HCT116 (cell line): ENCODE measurements around the gene APOB. TPM values are rescaled to one million over a fixed set of nuclear protein-coding genes. Genes with fewer than 3 reads are reported as not detected.

ENCODE experiments used
- ATAC-seq: fragments of 200-7000 bp; cut with Tn5 transposase; 2 replicates; pipeline ENCODE4 v1.9.1; 2020; ENCODE audit warnings: mild to moderate bottlenecking, moderate library complexity
- BruUV-seq: library from RNA; stranded (reverse); fragments of 400-500 nt; replicated peaks from 2 replicates; lab custom pipeline; 2021; lab: Mats Ljungman, UMichigan
- CTCF ChIA-PET: fragments of 300-600 bp; sonication (Branson Sonifier 250); formaldehyde crosslinking; loops from one replicate; lab custom pipeline; 2021; ENCODE audit warnings: antibody characterized with exemption; lab: Charles Lee
- POLR2A ChIA-PET: fragments of 300-600, 350-600 bp; sonication (Branson Sonifier 250); formaldehyde crosslinking; loops from one replicate; lab custom pipeline; 2021; ENCODE audit warnings: antibody characterized with exemption; lab: Charles Lee
- RAD21 ChIA-PET, 2 experiments: fragments of 300-600 bp; sonication (Branson Sonifier 250); formaldehyde crosslinking; loops; one replicate each; lab custom pipeline; 2023; ENCODE audit warnings: low total read pairs in 2 of 2; ENCODE audit not compliant: uncharacterized antibody in 2 of 2, unreplicated experiment in 2 of 2, low non-redundant PET in 1 of 2; lab: Charles Lee
- DNase-seq: peaks from one replicate; pipeline ENCODE4 v3.0.0-alpha.2; 2010; ENCODE audit warnings: low read depth, low spot score
- H2AFZ ChIP-seq: fragments of 200-600 bp; shearing (Covaris generic), sonication (generic); 2 replicates; pipeline ENCODE4 v1.6.1; 2017; ENCODE audit warnings: low read depth, mixed run types, mixed read lengths, antibody characterized with exemption, low read length; ENCODE audit not compliant: poor library complexity, severe bottlenecking
- H3K27ac ChIP-seq: 2 replicates; pipeline ENCODE4 v1.5.1; 2012; ENCODE audit warnings: low read depth, low read length
- H3K27me3 ChIP-seq: fragments of 200-600 bp; sonication (generic); 2 replicates; pipeline ENCODE4 v1.6.1; 2016; ENCODE audit warnings: mixed run types, low read length, mixed read lengths; ENCODE audit not compliant: insufficient read depth
- H3K36me3 ChIP-seq, 2 experiments: fragments of 200-500 bp in 1 of 2; fragments of 200-600 bp in 1 of 2; sonication (Bioruptor generic) in 1 of 2; sonication (generic) in 1 of 2; 2 replicates each; pipeline versions ENCODE4 v1.5.1 to v1.6.1; 2014 to 2016; ENCODE audit warnings: low read length in 2 of 2, inconsistent platforms in 1 of 2, mixed read lengths in 1 of 2, mixed run types in 1 of 2; ENCODE audit not compliant: insufficient read depth in 2 of 2, control insufficient read depth in 1 of 2
- H3K4me1 ChIP-seq, 2 experiments: fragments of 200-600 bp in 1 of 2; sonication (generic) in 1 of 2; 2 replicates each; pipeline versions ENCODE4 v1.5.1 to v1.6.1; 2012 to 2017; ENCODE audit warnings: low read length in 2 of 2, inconsistent platforms in 1 of 2, mild to moderate bottlenecking in 1 of 2, mixed read lengths in 1 of 2, mixed run types in 1 of 2, moderate library complexity in 1 of 2; ENCODE audit not compliant: insufficient read depth in 2 of 2, control insufficient read depth in 1 of 2
- H3K4me2 ChIP-seq: fragments of 200-600 bp; sonication (generic); 2 replicates; pipeline ENCODE4 v1.6.1; 2017; ENCODE audit warnings: mixed run types, low read length, mixed read lengths
- H3K4me3 ChIP-seq, 2 experiments: fragments of 200-600 bp in 1 of 2; sonication (generic) in 1 of 2; replicated peaks in 1 of 2; 2 replicates each; pipeline ENCODE4 v1.5.1; 2011 to 2016; ENCODE audit warnings: low read length in 2 of 2, control low read depth in 1 of 2, low read depth in 1 of 2, mild to moderate bottlenecking in 1 of 2, mixed read lengths in 1 of 2, mixed run types in 1 of 2
- H3K79me2 ChIP-seq: fragments of 200-600 bp; sonication (generic); 2 replicates; pipeline ENCODE4 v1.6.1; 2017; ENCODE audit warnings: mild to moderate bottlenecking, mixed run types, low read length, moderate library complexity, mixed read lengths; ENCODE audit not compliant: insufficient read depth
- H3K9ac ChIP-seq: fragments of 200-600 bp; sonication (generic); 2 replicates; pipeline ENCODE4 v1.6.1; 2016; ENCODE audit warnings: low read length, mixed read lengths
- H3K9me2 ChIP-seq: fragments of 200-600 bp; sonication (generic), shearing (Covaris generic); 2 replicates; pipeline ENCODE4 v1.6.1; 2017; ENCODE audit warnings: mixed run types, mild to moderate bottlenecking, moderate library complexity; ENCODE audit not compliant: insufficient read depth
- H3K9me3 ChIP-seq, 2 experiments: fragments of 200-500 bp in 1 of 2; fragments of 200-600 bp in 1 of 2; sonication (Bioruptor generic) in 1 of 2; sonication (generic) in 1 of 2; 2 replicates each; pipeline ENCODE4 v1.6.1; 2014 to 2017; ENCODE audit warnings: low read length in 2 of 2, mixed read lengths in 2 of 2, inconsistent platforms in 1 of 2, low read depth in 1 of 2, mild to moderate bottlenecking in 1 of 2, mixed run types in 1 of 2, moderate library complexity in 1 of 2; ENCODE audit not compliant: control insufficient read depth in 1 of 2, insufficient read depth in 1 of 2
- H4K20me1 ChIP-seq: fragments of 200-600 bp; sonication (generic), shearing (Covaris generic); 2 replicates; pipeline ENCODE4 v1.6.1; 2017; ENCODE audit warnings: mixed run types, mild to moderate bottlenecking, moderate library complexity; ENCODE audit not compliant: insufficient read depth
- ATF3 ChIP-seq: IDR thresholded peaks from 2 replicates; pipeline ENCODE4 v1.6.1; 2012
- CEBPB ChIP-seq: IDR thresholded peaks from 2 replicates; pipeline ENCODE4 v1.6.1; 2012; ENCODE audit warnings: low read depth
- EGR1 ChIP-seq: IDR thresholded peaks from 2 replicates; pipeline ENCODE4 v1.6.1; 2012; ENCODE audit warnings: low read depth
- EZH2 ChIP-seq: fragments of 200-600 bp; sonication (generic); IDR thresholded peaks from 2 replicates; pipeline ENCODE4 v1.6.1; 2017; ENCODE audit warnings: antibody characterized with exemption, mixed run types
- EZH2phosphoT487 ChIP-seq: fragments of 200-600 bp; IDR thresholded peaks from 2 replicates; pipeline ENCODE4 v1.6.1; 2018; ENCODE audit warnings: antibody characterized with exemption, borderline replicate concordance
- JUND ChIP-seq: IDR thresholded peaks from 2 replicates; pipeline ENCODE4 v1.6.1; 2012
- MAX ChIP-seq: IDR thresholded peaks from 2 replicates; pipeline ENCODE4 v1.6.1; 2012
- RAD21 ChIP-seq: IDR thresholded peaks from 2 replicates; pipeline ENCODE4 v1.6.1; 2012; ENCODE audit warnings: low read depth, mild to moderate bottlenecking
- REST ChIP-seq: IDR thresholded peaks from 2 replicates; pipeline ENCODE4 v1.6.1; 2012; ENCODE audit warnings: low read depth
- SIN3A ChIP-seq: IDR thresholded peaks from 2 replicates; pipeline ENCODE4 v1.6.1; 2012; ENCODE audit warnings: low read depth
- SRF ChIP-seq: IDR thresholded peaks from 2 replicates; pipeline ENCODE4 v1.6.1; 2012; ENCODE audit warnings: low read depth
- ZBTB33 ChIP-seq: IDR thresholded peaks from 2 replicates; pipeline ENCODE4 v1.6.1; 2011; ENCODE audit warnings: mild to moderate bottlenecking, low read length, moderate library complexity; ENCODE audit not compliant: insufficient replicate concordance; ENCODE audit errors: extremely low read depth
- ZNF274 ChIP-seq: fragments of 200-500 bp; sonication (Bioruptor generic); IDR thresholded peaks from 2 replicates; pipeline ENCODE4 v1.6.1; 2014; ENCODE audit warnings: mild to moderate bottlenecking, low read depth, low read length, inconsistent platforms
- intact Hi-C: fragments of 100-400 bp; cut with micrococcal nuclease; formaldehyde crosslinking; loops from 2 replicates; pipeline ENCODE4 v1.10.0; 2022
- total RNA-seq: library from RNA; stranded (reverse); gene quantifications from one replicate; pipeline ENCODE4 v1.2.1, GENCODE V29; 2021; ENCODE audit not compliant: unreplicated experiment

Gene APOB
- total RNA-seq, 1 experiment from 2014 or later = 1.6 TPM

- Histone ChIP-seq H3K9me3 (no peaks in the 10 kb centered on the region), H2AFZ (no peak overlapping the region), H3K36me3 (no peaks in the 10 kb centered on the region), H3K79me2 (no peaks in the 10 kb centered on the region), H3K27ac (no peak overlapping the region), H4K20me1 (no peaks in the 10 kb centered on the region), H3K9me2 (no peaks in the 10 kb centered on the region), H3K27me3 (peaks cover 26% of the 10 kb centered on the region), H3K4me2 (no peak overlapping the region), H3K9ac (no peak overlapping the region), H3K4me1 (no peaks in the 10 kb centered on the region), H3K4me3 (no peak overlapping the region)
- intact Hi-C loops = no loop called here
- DNase-seq (no peak), ATAC-seq (no peak)
- no TSS peak for BruUV-seq
- RAD21 ChIA-PET = no interaction called here
- POLR2A ChIA-PET = no interaction called here
- CTCF ChIA-PET = no interaction called here
- TF ChIP-seq ZNF274 (no peak), REST (no peak), ZBTB33 (no peak), RAD21 (no peak), JUND (no peak), ATF3 (no peak), EZH2 (no peak), MAX (no peak), SIN3A (no peak), EGR1 (no peak), EZH2phosphoT487 (no peak), SRF (no peak), CEBPB (no peak)
These were observed 8.2 kb upstream of the APOB start for GRCh38 chr2:21052044-21052443.
